ENCODE results near the gene FNBP1. TPM values are rescaled to one million over a fixed set of nuclear protein-coding genes. Genes with fewer than 3 reads are reported as not detected.

The FNBP1 gene
- total and polyA plus RNA-seq, 2 of the 8 experiments (the other 6 are each of a cell fraction or from before 2014, with no cell fraction given) = 7.2 to 40.9 TPM

DNA sequence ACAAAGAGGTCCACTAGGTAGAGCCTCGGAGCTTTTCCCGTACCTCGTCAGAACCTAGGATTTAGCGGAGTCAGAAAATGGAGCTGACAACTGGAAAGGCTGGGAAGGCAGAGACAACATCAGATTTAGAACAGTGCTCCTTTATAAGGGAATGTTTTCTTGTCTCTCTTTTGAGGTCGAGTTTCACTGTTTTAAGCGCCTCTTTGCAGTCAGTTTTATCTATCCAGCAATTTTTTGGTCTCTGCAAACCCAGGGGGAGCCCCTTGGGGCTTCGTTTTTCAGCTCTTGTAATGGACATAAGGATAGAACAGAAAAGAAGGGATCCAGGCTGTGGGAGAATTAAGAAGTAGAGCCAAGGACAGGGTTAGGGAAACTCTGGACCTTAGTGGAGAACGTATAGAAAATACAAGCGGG, 80.5 kb downstream of the FNBP1 start:
- no peak for TF ChIP-seq RFX5 (IDR thresholded peaks at IDR 0.05; ENCODE audit: borderline replicate concordance, low read depth, low read length)
- no peak for TF ChIP-seq KDM1A (IDR thresholded peaks at IDR 0.05; ENCODE audit: borderline replicate concordance, low read length)
- no peak for TF ChIP-seq ASH2L (IDR thresholded peaks at IDR 0.05; ENCODE audit: low read length)
- TF ChIP-seq, protein P1, sequence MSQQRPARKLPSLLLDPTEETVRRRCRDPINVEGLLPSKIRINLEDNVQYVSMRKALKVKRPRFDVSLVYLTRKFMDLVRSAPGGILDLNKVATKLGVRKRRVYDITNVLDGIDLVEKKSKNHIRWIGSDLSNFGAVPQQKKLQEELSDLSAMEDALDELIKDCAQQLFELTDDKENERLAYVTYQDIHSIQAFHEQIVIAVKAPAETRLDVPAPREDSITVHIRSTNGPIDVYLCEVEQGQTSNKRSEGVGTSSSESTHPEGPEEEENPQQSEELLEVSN (IDR thresholded peaks at IDR 0.05) = no peak
- TF ChIP-seq RNF2 (IDR thresholded peaks at IDR 0.05; ENCODE audit: borderline replicate concordance, low read depth, low read length, missing control alignments, poor library complexity, severe bottlenecking) = no peak
- no peak for TF ChIP-seq SP4 (IDR thresholded peaks at IDR 0.05; ENCODE audit: low read length)
- TF ChIP-seq POU5F1 (IDR thresholded peaks at IDR 0.05; ENCODE audit: low read depth, low read length) = no peak
- TF ChIP-seq POLR2AphosphoS5 (IDR thresholded peaks at IDR 0.05; ENCODE audit: low read depth, low read length) = no peak
- no peak for TF ChIP-seq CHD2 (IDR thresholded peaks at IDR 0.05; ENCODE audit: low read length)
- Histone ChIP-seq H3K36me3 (ENCODE audit: control insufficient read depth in 2 of 4, insufficient read depth in 4 of 4, low read length in 3 of 4) (no peaks in the 10 kb centered on the region; a peak in 1 of 8 replicates), H2AFZ (ENCODE audit: low read length) (no peak overlapping the region), H3K9ac (replicated peaks in 1 of 4; ENCODE audit: extremely low read depth in 1 of 4, low read depth in 3 of 4, low read length in 3 of 4) (peak overlapping the region in 1 of 4 experiments; percentile 10; a peak in 2 of 7 replicates), H2BK5ac (ENCODE audit: low read depth, low read length) (peak overlapping the region; percentile 60; the same call in 1 of the 2 replicates), H3K79me1 (ENCODE audit: low read depth, low read length) (no peaks in the 10 kb centered on the region), H3K23ac (ENCODE audit: insufficient read length) (no peak overlapping the region), H3K23me2 (ENCODE audit: low read depth, low read length) (no peaks in the 10 kb centered on the region), H3K27me3 (replicated peaks in 1 of 4; ENCODE audit: control insufficient read depth in 3 of 4, extremely low read depth in 1 of 4, insufficient read depth in 3 of 4, low read length in 3 of 4) (no peaks in the 10 kb centered on the region), H4K20me1 (replicated peaks in 1 of 2; ENCODE audit: control insufficient read depth in 1 of 2, insufficient read depth in 2 of 2, low read length in 2 of 2) (no peaks in the 10 kb centered on the region), H4K8ac (ENCODE audit: extremely low read depth, insufficient read depth, low read length) (no peak overlapping the region), H4K5ac (ENCODE audit: insufficient read length, low read depth, low read length) (no peak overlapping the region), H3K4me1 (replicated peaks in 1 of 4; ENCODE audit: control insufficient read depth in 3 of 4, insufficient read depth in 4 of 4, low read length in 3 of 4) (peaks cover 13 to 20% (median 18%) of the 10 kb centered on the region in 4 experiments), H2BK20ac (ENCODE audit: low read length) (no peak overlapping the region), H3K18ac (ENCODE audit: extremely low read depth, low read length) (peak overlapping the region; percentile 42; the same call in 1 of the 2 replicates), H3K56ac (replicated peaks; ENCODE audit: insufficient read length, low read depth, low read length) (no peak overlapping the region), H2AK5ac (ENCODE audit: low read depth, low read length) (no peak overlapping the region), H3K14ac (ENCODE audit: insufficient read length) (no peak overlapping the region), H2BK120ac (replicated peaks; ENCODE audit: low read depth, low read length) (peak overlapping the region; percentile 18), H3K4me3 (ENCODE audit: extremely low read depth in 1 of 4, insufficient read depth in 2 of 4, low read depth in 3 of 4, low read length in 4 of 4) (peak overlapping the region in 1 of 4 experiments; percentile 42; a peak in 2 of 8 replicates), H3K27ac (ENCODE audit: low read depth, low read length) (peak overlapping the region; percentile 49; the same call in 1 of the 2 replicates), H2BK15ac (ENCODE audit: low read length) (no peak overlapping the region), H4K91ac (replicated peaks; ENCODE audit: insufficient read length, low read length) (no peak overlapping the region), H3K4ac (replicated peaks; ENCODE audit: insufficient read length, low read depth, low read length) (no peak overlapping the region), H3K9me3 (ENCODE audit: insufficient read depth in 2 of 2, low read depth in 1 of 2, low read length in 1 of 2) (no peaks in the 10 kb centered on the region), H3K79me2 (ENCODE audit: control insufficient read depth in 1 of 2, insufficient read depth in 2 of 2, low read length in 2 of 2) (no peaks in the 10 kb centered on the region), H3K4me2 (ENCODE audit: insufficient read depth in 1 of 2, low read depth in 2 of 2, low read length in 2 of 2) (peak overlapping the region; percentile 56 to 65), H2BK12ac (ENCODE audit: low read depth, low read length) (0 out of 2 replicates have a peak overlapping the region, but pooled peaks have one; percentile 28)
- POLR2A ChIA-PET (ENCODE audit: partially characterized antibody) = interaction anchor here (0.6 to 1.0 kb wide), 4 partner anchors 14 to 332 kb away, joined by 3 to 4 read pairs (median 3); no protein-coding TSS in a partner anchor
- WGBS, 2 experiments (ENCODE audit: extremely low coverage in 1 of 2, insufficient coverage in 1 of 2, insufficient read length in 1 of 2, insufficient replicate concordance in 2 of 2, low coverage in 1 of 2, low lambda C conversion rate in 2 of 2, missing lambda C conversion rate in 1 of 2) = 60% methylated on average over 9 of the region's 9 CpGs; no CpG with 5 or more reads in 1 of the 2 experiments
- no peak for FAIRE-seq
- DNase-seq (ENCODE audit: low read depth in 1 of 2, low spot score in 2 of 2) = no peak
- CTCF ChIA-PET (ENCODE audit: partially characterized antibody) = interaction anchor here (0.8 to 1.4 kb wide), 4 partner anchors 11 to 107 kb away, joined by 3 to 5 read pairs (median 3); no protein-coding TSS in a partner anchor
